ENCODE data around the gene MACROD2. TPM values are rescaled to one million over a fixed set of nuclear protein-coding genes. Genes with fewer than 3 reads are reported as not detected.

Gene MACROD2
- polyA plus RNA-seq, 1 donor from 2014 or later = 23.2 TPM

GRCh38 chr20:14550655-14551054 lies 555.3 kb downstream of the MACROD2 start:
- Histone ChIP-seq H3K4me2 (ENCODE audit: low read length) (no peak overlapping the region), H4K20me1 (ENCODE audit: insufficient read depth) (no peaks in the 10 kb centered on the region), H3K36me3 (ENCODE audit: insufficient read depth, low read length) (no peaks in the 10 kb centered on the region), H3K27ac (ENCODE audit: low read length) (no peak overlapping the region), H3F3A (ENCODE audit: insufficient read depth, low read length, poor library complexity, severe bottlenecking) (no peaks in the 10 kb centered on the region), H3K79me2 (replicated peaks; ENCODE audit: insufficient read depth, low read length) (no peaks in the 10 kb centered on the region), H2AFZ (ENCODE audit: low read depth, low read length) (no peak overlapping the region), H3K27me3 (ENCODE audit: insufficient read depth, low read depth, low read length) (no peaks in the 10 kb centered on the region), H3K9ac (ENCODE audit: low read length) (no peak overlapping the region), H3K9me2 (ENCODE audit: insufficient read depth, low read length) (no peaks in the 10 kb centered on the region), H3K9me3 (ENCODE audit: low read length) (no peaks in the 10 kb centered on the region), H3K4me3 (ENCODE audit: low read length) (no peak overlapping the region)
- TF ChIP-seq EP300 (conservative IDR thresholded peaks at IDR 0.05; ENCODE audit: poor library complexity, severe bottlenecking) (no peak), MXI1 (conservative IDR thresholded peaks at IDR 0.05; ENCODE audit: poor library complexity, severe bottlenecking) (no peak), EZH2 (IDR thresholded peaks at IDR 0.05; ENCODE audit: borderline replicate concordance, insufficient read depth, low read length, poor library complexity, severe bottlenecking) (no peak), RAD21 (conservative IDR thresholded peaks at IDR 0.05) (no peak), POLR2AphosphoS5 (IDR thresholded peaks at IDR 0.05) (no peak)

- Histone ChIP-seq H3K79me2 (replicated peaks; ENCODE audit: insufficient read depth, low read length) (no peaks in the 10 kb centered on the region), H3K9me3 (ENCODE audit: low read length) (no peaks in the 10 kb centered on the region), H2AFZ (ENCODE audit: low read depth, low read length) (no peak overlapping the region), H3K9ac (ENCODE audit: low read length) (no peak overlapping the region), H3K4me3 (ENCODE audit: low read length) (no peak overlapping the region), H3F3A (ENCODE audit: insufficient read depth, low read length, poor library complexity, severe bottlenecking) (no peaks in the 10 kb centered on the region), H3K27ac (ENCODE audit: low read length) (no peak overlapping the region), H3K9me2 (ENCODE audit: insufficient read depth, low read length) (no peaks in the 10 kb centered on the region), H3K4me2 (ENCODE audit: low read length) (no peak overlapping the region), H4K20me1 (ENCODE audit: insufficient read depth) (no peaks in the 10 kb centered on the region), H3K27me3 (ENCODE audit: insufficient read depth, low read depth, low read length) (no peaks in the 10 kb centered on the region), H3K36me3 (ENCODE audit: insufficient read depth, low read length) (no peaks in the 10 kb centered on the region)
- TF ChIP-seq EP300 (conservative IDR thresholded peaks at IDR 0.05; ENCODE audit: poor library complexity, severe bottlenecking) (no peak), RAD21 (conservative IDR thresholded peaks at IDR 0.05) (no peak), TAF1 (IDR thresholded peaks at IDR 0.05; ENCODE audit: low read depth) (no peak), SMC3 (conservative IDR thresholded peaks at IDR 0.05; ENCODE audit: poor library complexity) (no peak), POLR2AphosphoS5 (IDR thresholded peaks at IDR 0.05) (no peak), MXI1 (conservative IDR thresholded peaks at IDR 0.05; ENCODE audit: poor library complexity, severe bottlenecking) (no peak)
- TF ChIP-seq, protein P1, sequence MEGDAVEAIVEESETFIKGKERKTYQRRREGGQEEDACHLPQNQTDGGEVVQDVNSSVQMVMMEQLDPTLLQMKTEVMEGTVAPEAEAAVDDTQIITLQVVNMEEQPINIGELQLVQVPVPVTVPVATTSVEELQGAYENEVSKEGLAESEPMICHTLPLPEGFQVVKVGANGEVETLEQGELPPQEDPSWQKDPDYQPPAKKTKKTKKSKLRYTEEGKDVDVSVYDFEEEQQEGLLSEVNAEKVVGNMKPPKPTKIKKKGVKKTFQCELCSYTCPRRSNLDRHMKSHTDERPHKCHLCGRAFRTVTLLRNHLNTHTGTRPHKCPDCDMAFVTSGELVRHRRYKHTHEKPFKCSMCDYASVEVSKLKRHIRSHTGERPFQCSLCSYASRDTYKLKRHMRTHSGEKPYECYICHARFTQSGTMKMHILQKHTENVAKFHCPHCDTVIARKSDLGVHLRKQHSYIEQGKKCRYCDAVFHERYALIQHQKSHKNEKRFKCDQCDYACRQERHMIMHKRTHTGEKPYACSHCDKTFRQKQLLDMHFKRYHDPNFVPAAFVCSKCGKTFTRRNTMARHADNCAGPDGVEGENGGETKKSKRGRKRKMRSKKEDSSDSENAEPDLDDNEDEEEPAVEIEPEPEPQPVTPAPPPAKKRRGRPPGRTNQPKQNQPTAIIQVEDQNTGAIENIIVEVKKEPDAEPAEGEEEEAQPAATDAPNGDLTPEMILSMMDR (IDR thresholded peaks at IDR 0.05; ENCODE audit: poor library complexity, severe bottlenecking) = no peak
- TF ChIP-seq, protein P2, sequence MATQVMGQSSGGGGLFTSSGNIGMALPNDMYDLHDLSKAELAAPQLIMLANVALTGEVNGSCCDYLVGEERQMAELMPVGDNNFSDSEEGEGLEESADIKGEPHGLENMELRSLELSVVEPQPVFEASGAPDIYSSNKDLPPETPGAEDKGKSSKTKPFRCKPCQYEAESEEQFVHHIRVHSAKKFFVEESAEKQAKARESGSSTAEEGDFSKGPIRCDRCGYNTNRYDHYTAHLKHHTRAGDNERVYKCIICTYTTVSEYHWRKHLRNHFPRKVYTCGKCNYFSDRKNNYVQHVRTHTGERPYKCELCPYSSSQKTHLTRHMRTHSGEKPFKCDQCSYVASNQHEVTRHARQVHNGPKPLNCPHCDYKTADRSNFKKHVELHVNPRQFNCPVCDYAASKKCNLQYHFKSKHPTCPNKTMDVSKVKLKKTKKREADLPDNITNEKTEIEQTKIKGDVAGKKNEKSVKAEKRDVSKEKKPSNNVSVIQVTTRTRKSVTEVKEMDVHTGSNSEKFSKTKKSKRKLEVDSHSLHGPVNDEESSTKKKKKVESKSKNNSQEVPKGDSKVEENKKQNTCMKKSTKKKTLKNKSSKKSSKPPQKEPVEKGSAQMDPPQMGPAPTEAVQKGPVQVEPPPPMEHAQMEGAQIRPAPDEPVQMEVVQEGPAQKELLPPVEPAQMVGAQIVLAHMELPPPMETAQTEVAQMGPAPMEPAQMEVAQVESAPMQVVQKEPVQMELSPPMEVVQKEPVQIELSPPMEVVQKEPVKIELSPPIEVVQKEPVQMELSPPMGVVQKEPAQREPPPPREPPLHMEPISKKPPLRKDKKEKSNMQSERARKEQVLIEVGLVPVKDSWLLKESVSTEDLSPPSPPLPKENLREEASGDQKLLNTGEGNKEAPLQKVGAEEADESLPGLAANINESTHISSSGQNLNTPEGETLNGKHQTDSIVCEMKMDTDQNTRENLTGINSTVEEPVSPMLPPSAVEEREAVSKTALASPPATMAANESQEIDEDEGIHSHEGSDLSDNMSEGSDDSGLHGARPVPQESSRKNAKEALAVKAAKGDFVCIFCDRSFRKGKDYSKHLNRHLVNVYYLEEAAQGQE (IDR thresholded peaks at IDR 0.05; ENCODE audit: borderline replicate concordance) = no peak
Observed at GRCh38 chr20:14553774-14554534, 558.6 kb downstream of the MACROD2 start.
